ENCODE data around the gene SPOCD1. TPM values are rescaled to one million over a fixed set of nuclear protein-coding genes. Genes with fewer than 3 reads are reported as not detected.

The SPOCD1 gene
- total and polyA plus RNA-seq, 2 experiments from 2014 or later, result 0.73 to 1.3 TPM

- no peak overlapping the region for H2AFZ ChIP-seq
- no peaks in the 10 kb centered on the region for H3K36me3 ChIP-seq (ENCODE audit: insufficient read depth)
- H3K27ac Mint-ChIP-seq, result no peak overlapping the region
- no peak overlapping the region for H3K27ac ChIP-seq (ENCODE audit: low read depth)
- H3F3A ChIP-seq (replicated peaks; ENCODE audit: low read depth), result peaks cover 4% of the 10 kb centered on the region; the same call in 1 of the 2 replicates
- no peaks in the 10 kb centered on the region; the same call in 2 of the 3 replicates for H3K36me3 Mint-ChIP-seq (ENCODE audit: low read depth)
- H3K4me1 ChIP-seq (ENCODE audit: insufficient read depth), result peaks cover 19% of the 10 kb centered on the region
- peaks cover 15% of the 10 kb centered on the region for H3K27me3 Mint-ChIP-seq (ENCODE audit: insufficient read depth, low read depth, poor library complexity)
- H3K4me2 ChIP-seq, result no peak overlapping the region
- H4K20me1 ChIP-seq (replicated peaks; ENCODE audit: insufficient read depth), result no peaks in the 10 kb centered on the region
- no peaks in the 10 kb centered on the region for H3K27me3 ChIP-seq (ENCODE audit: insufficient read depth)
- no peak for ATAC-seq
- no peaks in the 10 kb centered on the region for H3K9me2 ChIP-seq (ENCODE audit: insufficient read depth)
- no peak for DNase-seq (ENCODE audit: low spot score)
- H3K4me3 ChIP-seq, result no peak overlapping the region
- TF ChIP-seq POLR2AphosphoS5 (IDR thresholded peaks at IDR 0.05; ENCODE audit: low read depth) (no peak), STAT1 (IDR thresholded peaks at IDR 0.05; ENCODE audit: unreplicated experiment) (no peak), JUNB (IDR thresholded peaks at IDR 0.05; ENCODE audit: unreplicated experiment) (no peak), ZNF114 (CRISPR knock-in tag; IDR thresholded peaks at IDR 0.05) (no peak)
- no peaks in the 10 kb centered on the region; the same call in 2 of the 3 replicates for H3K9me3 Mint-ChIP-seq
- peaks cover 51% of the 10 kb centered on the region for H3K4me1 Mint-ChIP-seq
- H3K79me2 ChIP-seq (replicated peaks; ENCODE audit: insufficient read depth), result peaks cover 9% of the 10 kb centered on the region; the same call in 1 of the 2 replicates
- no peak overlapping the region for H3K4me3 Mint-ChIP-seq
Observed at GRCh38 chr1:31753707-31754349, 62.0 kb downstream of the SPOCD1 start.

GRCh38 chr1:31752952-31753475, 62.8 kb downstream of the SPOCD1 start:
- Mint-ChIP-seq H3K4me3 (no peak overlapping the region), H3K4me1 (peaks cover 44% of the 10 kb centered on the region), H3K9me3 (no peaks in the 10 kb centered on the region; the same call in 2 of the 3 replicates), H3K27me3 (ENCODE audit: insufficient read depth, low read depth, poor library complexity) (peaks cover 10% of the 10 kb centered on the region), H3K36me3 (ENCODE audit: low read depth) (no peaks in the 10 kb centered on the region; the same call in 2 of the 3 replicates), H3K27ac (peak overlapping the region; percentile 26; the same call in 1 of the 2 replicates)
- H3K79me2 ChIP-seq (replicated peaks; ENCODE audit: insufficient read depth), result 0 out of 2 replicates have a peak, but pooled peaks cover 2% of the 10 kb centered on the region
- no peaks in the 10 kb centered on the region for H3K36me3 ChIP-seq (ENCODE audit: insufficient read depth)
- DNase-seq (ENCODE audit: low spot score) (no peak), ATAC-seq (no peak)
- H3K27me3 ChIP-seq (ENCODE audit: insufficient read depth), result no peaks in the 10 kb centered on the region
- no peaks in the 10 kb centered on the region for H4K20me1 ChIP-seq (replicated peaks; ENCODE audit: insufficient read depth)
- no peak overlapping the region for H3K27ac ChIP-seq (ENCODE audit: low read depth)
- no peak overlapping the region for H3K4me2 ChIP-seq
- H3F3A ChIP-seq (replicated peaks; ENCODE audit: low read depth), result peaks cover 4% of the 10 kb centered on the region; the same call in 1 of the 2 replicates
- H3K4me1 ChIP-seq (ENCODE audit: insufficient read depth), result peaks cover 15% of the 10 kb centered on the region
- H3K4me3 ChIP-seq, result no peak overlapping the region
- H3K9me2 ChIP-seq (ENCODE audit: insufficient read depth), result no peaks in the 10 kb centered on the region
- H2AFZ ChIP-seq, result no peak overlapping the region
- TF ChIP-seq NANOG (IDR thresholded peaks at IDR 0.05; ENCODE audit: borderline replicate concordance), result no peak
- no peak for TF ChIP-seq REST (IDR thresholded peaks at IDR 0.05; ENCODE audit: unreplicated experiment)
- no peak for TF ChIP-seq CTCF (conservative IDR thresholded peaks at IDR 0.05; ENCODE audit: low read depth in 2 of 2)
- TF ChIP-seq ETS1 (IDR thresholded peaks at IDR 0.05), result no peak
- no peak for TF ChIP-seq EZH2phosphoT487 (IDR thresholded peaks at IDR 0.05; ENCODE audit: unreplicated experiment)
- TF ChIP-seq ZNF114 (CRISPR knock-in tag; IDR thresholded peaks at IDR 0.05), result no peak
- TF ChIP-seq ZNF331 (CRISPR knock-in tag; IDR thresholded peaks at IDR 0.05; ENCODE audit: low read depth), result no peak
- TF ChIP-seq STAT1 (IDR thresholded peaks at IDR 0.05; ENCODE audit: unreplicated experiment), result no peak
- no peak for TF ChIP-seq CREB1 (CRISPR knock-in tag; IDR thresholded peaks at IDR 0.05; ENCODE audit: low read depth)

Measured in GM23338 (cell line).